SK-N-SH treated with all-trans-retinoic acid at 6 μM for 48 hours (cell line): ENCODE data around the gene CYLD.

Experiments
- ATAC-seq: fragments of 200-7000 bp; cut with Tn5 transposase; 3 replicates; pipeline ENCODE4 v1.9.1; 2020; ENCODE audit warnings: mild to moderate bottlenecking, moderate library complexity
- ARNTL ChIP-seq: fragments of 450-650 bp; formaldehyde crosslinking; IDR thresholded peaks from 2 replicates; pipeline ENCODE4 v1.5.0; 2020; ENCODE audit warnings: low read depth, mild to moderate bottlenecking, moderate library complexity, borderline replicate concordance
- CREB5 ChIP-seq: fragments of 250-450 bp; sonication (Bioruptor Pico); IDR thresholded peaks from 2 replicates; pipeline ENCODE4 v1.5.1; 2020; ENCODE audit warnings: low read depth, mild to moderate bottlenecking, moderate library complexity
- CSDC2 ChIP-seq: fragments of 250-450 bp; sonication (Bioruptor Pico); IDR thresholded peaks from 2 replicates; pipeline ENCODE4 v1.5.0; 2020; ENCODE audit warnings: mild to moderate bottlenecking, moderate library complexity
- CSRNP3 ChIP-seq: fragments of 250-450 bp; sonication (Bioruptor Pico); IDR thresholded peaks from 2 replicates; pipeline ENCODE4 v1.5.1; 2021; ENCODE audit warnings: mild to moderate bottlenecking, moderate library complexity
- ESRRG ChIP-seq: fragments of 250-450 bp; sonication (Bioruptor Pico); IDR thresholded peaks from 2 replicates; pipeline ENCODE4 v1.6.1; 2021; ENCODE audit warnings: mild to moderate bottlenecking
- GLIS3 ChIP-seq: fragments of 250-450 bp; sonication (Bioruptor Pico); IDR thresholded peaks from 2 replicates; pipeline ENCODE4 v1.5.0; 2020; ENCODE audit warnings: mild to moderate bottlenecking, moderate library complexity
- ISL1 ChIP-seq: fragments of 250-450 bp; sonication (Bioruptor Pico); IDR thresholded peaks from 2 replicates; pipeline ENCODE4 v2.1.2; 2022; ENCODE audit warnings: mild to moderate bottlenecking, moderate library complexity
- OSR1 ChIP-seq: fragments of 250-450 bp; sonication (Bioruptor Pico); IDR thresholded peaks from 2 replicates; pipeline ENCODE4 v1.8.0; 2022; ENCODE audit warnings: moderate library complexity, mild to moderate bottlenecking, inconsistent platforms
- PATZ1 ChIP-seq: fragments of 250-450 bp; sonication (Bioruptor Pico); IDR thresholded peaks from 2 replicates; pipeline ENCODE4 v1.8.0; 2020; ENCODE audit warnings: mild to moderate bottlenecking, moderate library complexity, borderline replicate concordance
- PPARA ChIP-seq: fragments of 250-450 bp; sonication (Bioruptor Pico); IDR thresholded peaks from 2 replicates; pipeline ENCODE4 v1.5.0; 2020; ENCODE audit warnings: mild to moderate bottlenecking, borderline replicate concordance
- RARB ChIP-seq: fragments of 250-450 bp; sonication (Bioruptor Pico); IDR thresholded peaks from 2 replicates; pipeline ENCODE4 v1.8.0; 2021; ENCODE audit warnings: mild to moderate bottlenecking, moderate library complexity
- SNAI2 ChIP-seq: fragments of 250-450 bp; sonication (Bioruptor Pico); IDR thresholded peaks from 2 replicates; pipeline ENCODE4 v1.5.0; 2020; ENCODE audit warnings: mild to moderate bottlenecking, moderate library complexity
- TCF4 ChIP-seq: fragments of 250-450 bp; sonication (Bioruptor Pico); IDR thresholded peaks from 2 replicates; pipeline ENCODE4 v1.8.0; 2021; ENCODE audit warnings: mild to moderate bottlenecking, moderate library complexity, borderline replicate concordance
- TOX ChIP-seq: fragments of 250-450 bp; sonication (Bioruptor Pico); IDR thresholded peaks from 2 replicates; pipeline ENCODE4 v1.8.0; 2021; ENCODE audit warnings: mild to moderate bottlenecking, moderate library complexity, borderline replicate concordance
- TSHZ2 ChIP-seq: fragments of 250-450 bp; sonication (Bioruptor Pico); IDR thresholded peaks from 2 replicates; pipeline ENCODE4 v1.5.0; 2020; ENCODE audit warnings: mild to moderate bottlenecking, moderate library complexity
- ZC3H10 ChIP-seq: fragments of 250-450 bp; sonication (Bioruptor Pico); IDR thresholded peaks from 2 replicates; pipeline ENCODE4 v1.5.1; 2021; ENCODE audit warnings: mild to moderate bottlenecking, moderate library complexity
- ZFP3 ChIP-seq: fragments of 250-450 bp; sonication (Bioruptor Pico); IDR thresholded peaks from 2 replicates; pipeline ENCODE4 v1.5.0; 2020; ENCODE audit warnings: mild to moderate bottlenecking, moderate library complexity
- ZFP30 ChIP-seq: fragments of 450-650 bp; formaldehyde crosslinking; IDR thresholded peaks from 2 replicates; pipeline ENCODE4 v1.5.0; 2022; ENCODE audit warnings: mild to moderate bottlenecking, moderate library complexity
- ZNF565 ChIP-seq: fragments of 450-650 bp; formaldehyde crosslinking; conservative IDR thresholded peaks from 2 replicates; pipeline ENCODE4 v1.5.0; 2020; ENCODE audit warnings: low read depth, mild to moderate bottlenecking, moderate library complexity
- ZNF70 ChIP-seq: fragments of 450-650 bp; formaldehyde crosslinking; IDR thresholded peaks from 2 replicates; pipeline ENCODE4 v1.5.0; 2020; ENCODE audit warnings: mild to moderate bottlenecking, moderate library complexity
- ZNF8 ChIP-seq: fragments of 450-650 bp; formaldehyde crosslinking; IDR thresholded peaks from 2 replicates; pipeline ENCODE4 v1.5.0; 2020; ENCODE audit warnings: mild to moderate bottlenecking, moderate library complexity

The CYLD gene

GRCh38 chr16:50814052-50814451 is 72.2 kb downstream of the CYLD start:
- ATAC-seq = no peak
- TF ChIP-seq CREB5 (CRISPR knock-in tag) (no peak), TSHZ2 (CRISPR knock-in tag) (no peak), ARNTL (CRISPR knock-in tag) (no peak), ZC3H10 (no peak), CSDC2 (no peak), ZNF565 (CRISPR knock-in tag) (no peak), ZNF70 (CRISPR knock-in tag) (no peak), SNAI2 (CRISPR knock-in tag) (no peak), PATZ1 (CRISPR knock-in tag) (no peak), ISL1 (CRISPR knock-in tag) (no peak), TOX (CRISPR knock-in tag) (no peak), ZNF8 (CRISPR knock-in tag) (no peak), CSRNP3 (CRISPR knock-in tag) (no peak), TCF4 (CRISPR knock-in tag) (no peak), ZFP3 (CRISPR knock-in tag) (no peak), RARB (CRISPR knock-in tag) (no peak), ZFP30 (CRISPR knock-in tag) (no peak), OSR1 (CRISPR knock-in tag) (no peak), GLIS3 (CRISPR knock-in tag) (no peak)

- TF ChIP-seq ZNF70 (CRISPR knock-in tag) (no peak), CSRNP3 (CRISPR knock-in tag) (no peak), CREB5 (CRISPR knock-in tag) (no peak), ARNTL (CRISPR knock-in tag) (no peak), ZFP3 (CRISPR knock-in tag) (no peak), ESRRG (CRISPR knock-in tag) (no peak), GLIS3 (CRISPR knock-in tag) (no peak), CSDC2 (no peak), ZNF565 (CRISPR knock-in tag) (no peak), TCF4 (CRISPR knock-in tag) (no peak), PATZ1 (CRISPR knock-in tag) (no peak), PPARA (CRISPR knock-in tag) (no peak), ZC3H10 (no peak), TOX (CRISPR knock-in tag) (no peak), RARB (CRISPR knock-in tag) (no peak), ZNF8 (CRISPR knock-in tag) (no peak), OSR1 (CRISPR knock-in tag) (no peak)
- ATAC-seq = no peak
Observed at GRCh38 chr16:50814541-50814940, 72.7 kb downstream of the CYLD start.
